ENCODE measurements around the gene G0S2. TPM values are rescaled to one million over a fixed set of nuclear protein-coding genes. Genes with fewer than 3 reads are reported as not detected.

The G0S2 gene
- total and polyA plus RNA-seq, 9 of the 15 experiments (the other 6 are each of a cell fraction or from before 2014, with no cell fraction given), result 0.18 to 65.6 (median 11.4) TPM

- TF ChIP-seq E2F8 (IDR thresholded peaks at IDR 0.05; ENCODE audit: low read depth, partially characterized antibody), result no peak
- no peak for TF ChIP-seq THRB (CRISPR knock-in tag; conservative IDR thresholded peaks at IDR 0.05)
- TF ChIP-seq RCOR1 (IDR thresholded peaks at IDR 0.05; ENCODE audit: borderline replicate concordance in 1 of 2, low read depth in 2 of 2, low read length in 2 of 2), result peak in 1 of 2 experiments; percentile 75; a peak in 2 of 4 replicates
- peak in 1 of 3 experiments; percentile 64; a peak in 1 of 6 replicates for TF ChIP-seq ZBTB11 (CRISPR knock-in tag; IDR thresholded peaks at IDR 0.05)
- no peak for TF ChIP-seq MCM2 (IDR thresholded peaks at IDR 0.05; ENCODE audit: low read depth)
- TF ChIP-seq CUX1 (CRISPR knock-in tag; IDR thresholded peaks at IDR 0.05), result no peak
- TF ChIP-seq GTF2B (IDR thresholded peaks at IDR 0.05; ENCODE audit: extremely low read depth, insufficient read length), result no peak
- no peak for TF ChIP-seq ELF4 (CRISPR knock-in tag; IDR thresholded peaks at IDR 0.05)
- peak; percentile 87; the same call in 1 of the 2 replicates for TF ChIP-seq MTA3 (IDR thresholded peaks at IDR 0.05; ENCODE audit: borderline replicate concordance)
- no peak for TF ChIP-seq SNRNP70 (optimal IDR thresholded peaks at IDR 0.05; ENCODE audit: low read depth, low read length)
- peak; percentile 93 for TF ChIP-seq ZNF511 (CRISPR knock-in tag; IDR thresholded peaks at IDR 0.05)
Observed at GRCh38 chr1:209674957-209675564, at the start of gene G0S2 (continued).

All from K562 (cell line).